Thymus (tissue), 11 donors: ENCODE data around the gene FMO5. TPM values are rescaled to one million over a fixed set of nuclear protein-coding genes. Genes with fewer than 3 reads are reported as not detected.

Experiments used
- DNase-seq, 9 donors: peaks; one replicate each; pipeline ENCODE4 v3.0.0-alpha.2; 2013; ENCODE audit warnings: low spot score in 9 of 9, low read depth in 6 of 9, missing footprints in 1 of 9
- H3K27ac ChIP-seq, 2 donors: one replicate each; pipeline ENCODE4 v1.5.1; 2013; ENCODE audit warnings: control low read depth in 1 of 2, low read depth in 1 of 2, low read length in 1 of 2, mild to moderate bottlenecking in 1 of 2, moderate library complexity in 1 of 2
- H3K27me3 ChIP-seq, 2 donors: one replicate each; pipeline ENCODE4 v1.5.1; 2013; ENCODE audit warnings: low read length in 1 of 2; ENCODE audit not compliant: control insufficient read depth in 2 of 2, insufficient read depth in 1 of 2
- H3K36me3 ChIP-seq, 2 donors: one replicate each; pipeline ENCODE4 v1.5.1; 2013; ENCODE audit warnings: low read length in 1 of 2, mild to moderate bottlenecking in 1 of 2, moderate library complexity in 1 of 2; ENCODE audit not compliant: control insufficient read depth in 2 of 2, insufficient read depth in 2 of 2
- H3K4me1 ChIP-seq, 2 donors: one replicate each; pipeline ENCODE4 v1.5.1; 2013; ENCODE audit warnings: low read length in 2 of 2; ENCODE audit not compliant: control insufficient read depth in 2 of 2, insufficient read depth in 2 of 2
- H3K4me3 ChIP-seq, 2 donors: one replicate each; pipeline ENCODE4 v1.5.1; 2013; ENCODE audit warnings: low read length in 2 of 2, control low read depth in 1 of 2, mild to moderate bottlenecking in 1 of 2
- H3K9me3 ChIP-seq, 2 donors: one replicate each; pipeline ENCODE4 v1.5.1; 2013; ENCODE audit warnings: low read length in 1 of 2, mild to moderate bottlenecking in 1 of 2; ENCODE audit not compliant: control insufficient read depth in 2 of 2, insufficient read depth in 1 of 2
- WGBS: extraction: QIAGEN DNeasy Blood & Tissue Kit; methylation state at CpG from one replicate; pipeline ENCODE4 v1.1.7; 2013; 5-methylcytosine and 5-hydroxymethylcytosine counted together
- polyA plus RNA-seq: library from polyadenylated mRNA; stranded (reverse); fragments of 200-250 nt; gene quantifications from one replicate; pipeline ENCODE4 v1.2.3, GENCODE V29; 2013
- total RNA-seq: library from RNA; stranded (reverse); fragments of 120-200 nt; gene quantifications from one replicate; pipeline ENCODE4 v1.2.4, GENCODE V29; 2013
- donor health status: healthy.

FMO5 gene
- total and polyA plus RNA-seq, 2 donors = 0.76 to 4.7 TPM

DNA sequence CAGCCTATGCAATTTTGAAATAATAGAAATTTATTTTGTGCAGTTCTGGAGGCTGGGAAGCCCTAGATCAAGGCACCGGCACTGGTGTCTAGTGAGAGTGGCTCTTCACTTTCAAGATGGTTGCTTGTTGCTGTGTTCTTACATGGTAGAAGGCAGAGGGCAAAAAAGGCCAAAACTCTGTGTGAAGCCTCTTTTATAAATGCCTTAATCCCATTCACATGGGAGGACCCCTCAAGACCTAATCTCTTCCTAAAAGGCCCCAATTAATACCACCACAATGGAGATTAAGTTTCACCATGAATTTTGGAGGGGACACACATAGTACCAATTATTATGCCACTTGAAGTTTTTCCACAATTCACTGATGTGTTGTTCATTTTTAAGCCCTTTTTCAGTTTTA lies 73.9 kb downstream of the FMO5 start:
- no peak overlapping the region for H3K27ac ChIP-seq
- H3K4me1 ChIP-seq = no peaks in the 10 kb centered on the region
- no peaks in the 10 kb centered on the region for H3K36me3 ChIP-seq
- no peak overlapping the region for H3K4me3 ChIP-seq
- DNase-seq = no peak
- 94% methylated on average over 1 of the region's 1 CpG for WGBS
- no peaks in the 10 kb centered on the region for H3K27me3 ChIP-seq
- no peaks in the 10 kb centered on the region for H3K9me3 ChIP-seq

DNA sequence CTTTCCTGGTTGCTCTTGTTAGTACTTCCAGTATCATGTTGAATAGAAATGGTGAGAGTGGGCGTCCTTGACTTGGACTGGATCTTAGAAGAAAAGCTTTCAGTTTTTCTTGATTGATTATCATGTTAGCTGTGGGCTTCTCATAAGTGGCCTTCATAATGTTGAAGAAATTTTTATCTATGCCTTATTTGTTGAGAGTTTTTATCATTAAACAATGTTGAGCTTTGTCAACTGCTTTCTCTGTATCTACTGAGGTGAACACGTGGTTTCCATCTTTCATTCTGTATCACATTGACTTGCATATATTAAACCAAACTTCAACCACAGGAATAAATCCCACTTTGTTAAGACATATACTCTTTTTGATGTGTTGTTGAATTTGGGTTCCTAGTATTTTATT lies 82.3 kb downstream of the FMO5 start:
- 97% methylated on average over 2 of the region's 2 CpGs for WGBS
- Histone ChIP-seq H3K27ac (no peak overlapping the region), H3K4me1 (no peaks in the 10 kb centered on the region), H3K9me3 (no peaks in the 10 kb centered on the region), H3K4me3 (no peak overlapping the region), H3K27me3 (no peaks in the 10 kb centered on the region), H3K36me3 (no peaks in the 10 kb centered on the region)
- DNase-seq = no peak

Other genes with a start within 250 kb of the FMO5 start
- 5.5 TPM for gene PRKAB2, start 52.9 kb downstream of the FMO5 start, total RNA-seq
- gene PRKAB2, start 52.9 kb downstream of the FMO5 start, polyA plus RNA-seq = 10.1 TPM
- 40.2 TPM for gene CHD1L, start 17.3 kb upstream of the FMO5 start, total RNA-seq
- 32.5 TPM for gene CHD1L, start 17.3 kb upstream of the FMO5 start, polyA plus RNA-seq